Measurements from ENCODE around the gene TAS2R10. TPM values are rescaled to one million over a fixed set of nuclear protein-coding genes. Genes with fewer than 3 reads are reported as not detected.

Gene TAS2R10
- total RNA-seq, 1 donor from 2014 or later: 0.44 TPM

GRCh38 chr12:10783252-10783651 is 42.9 kb downstream of the TAS2R10 start:
- Mint-ChIP-seq H3K4me3 (no peak overlapping the region), H3K27me3 (peaks cover 1% of the 10 kb centered on the region), H3K27ac (no peak overlapping the region), H3K4me1 (no peaks in the 10 kb centered on the region), H3K9me3 (no peaks in the 10 kb centered on the region), H3K36me3 (ENCODE audit: low read depth) (no peaks in the 10 kb centered on the region)
- ChIA-PET POLR2A (no interaction called here), CTCF (no interaction called here)
- TF ChIP-seq CTCF (IDR thresholded peaks at IDR 0.05): no peak
- DNase-seq (no peak), ATAC-seq (ENCODE audit: low read depth) (no peak)
- intact Hi-C loops (cut with micrococcal nuclease): no loop called here

- ATAC-seq (ENCODE audit: low read depth) (no peak), DNase-seq (no peak)
- ChIA-PET CTCF (interaction anchor here (1.1 kb wide), 1 partner anchor 707 kb away, joined by 5 read pairs; no protein-coding TSS in a partner anchor), POLR2A (no interaction called here)
- H3K4me1 Mint-ChIP-seq: no peaks in the 10 kb centered on the region
- H3K27ac Mint-ChIP-seq: no peak overlapping the region
- peaks cover 1% of the 10 kb centered on the region for H3K27me3 Mint-ChIP-seq
- H3K36me3 Mint-ChIP-seq (ENCODE audit: low read depth): no peaks in the 10 kb centered on the region
- no peak overlapping the region for H3K4me3 Mint-ChIP-seq
- intact Hi-C loops (cut with micrococcal nuclease): loop anchor here (10.0 kb wide), 1 partner anchor 1256 kb away; no protein-coding TSS in a partner anchor
- no peaks in the 10 kb centered on the region for H3K9me3 Mint-ChIP-seq
- no peak for TF ChIP-seq CTCF (IDR thresholded peaks at IDR 0.05)
These were observed 47.1 kb downstream of the TAS2R10 start for GRCh38 chr12:10779103-10779502.

Other genes starting within 250 kb of the TAS2R10 start
- 25.0 and 28.8 TPM in 2 replicates for gene MAGOHB, start 212.7 kb downstream of the TAS2R10 start, total RNA-seq
- gene STYK1, start 152.3 kb downstream of the TAS2R10 start, total RNA-seq: not detected in 2 replicates
- gene YBX3, start 103.0 kb downstream of the TAS2R10 start, total RNA-seq: 50.3 and 58.8 TPM in 2 replicates
- not detected in 2 replicates for gene TAS2R7, start 23.7 kb downstream of the TAS2R10 start, total RNA-seq
- gene TAS2R8, start 19.1 kb downstream of the TAS2R10 start, total RNA-seq: not detected in 2 replicates
- gene TAS2R9, start 16.2 kb downstream of the TAS2R10 start, total RNA-seq: not detected in 2 replicates
- gene PRR4, start 23.1 kb upstream of the TAS2R10 start, total RNA-seq: 0.98 and 3.0 TPM in 2 replicates
- 27.6 and 35.2 TPM in 2 replicates for gene PRH1, start 57.9 kb upstream of the TAS2R10 start, total RNA-seq
- gene TAS2R13, start 83.2 kb upstream of the TAS2R10 start, total RNA-seq: 1.00 and 1.4 TPM in 2 replicates
- gene PRH2, start 102.9 kb upstream of the TAS2R10 start, total RNA-seq: not detected in 2 replicates
- 2.9 and 3.1 TPM in 2 replicates for gene TAS2R14, start 112.9 kb upstream of the TAS2R10 start, total RNA-seq
- gene TAS2R50, start 160.6 kb upstream of the TAS2R10 start, total RNA-seq: 1.0 and 1.2 TPM in 2 replicates
- 1.7 and 2.4 TPM in 2 replicates for gene TAS2R20, start 171.9 kb upstream of the TAS2R10 start, total RNA-seq
- 2.9 and 4.0 TPM in 2 replicates for gene TAS2R19, start 196.3 kb upstream of the TAS2R10 start, total RNA-seq
- 4.3 and 5.3 TPM in 2 replicates for gene TAS2R31, start 205.0 kb upstream of the TAS2R10 start, total RNA-seq
- gene TAS2R46, start 235.9 kb upstream of the TAS2R10 start, total RNA-seq: 0.60 and 1.5 TPM in 2 replicates